H1 (cell line): ENCODE data around the gene GALNT2. TPM values are rescaled to one million over a fixed set of nuclear protein-coding genes. Genes with fewer than 3 reads are reported as not detected.

ENCODE experiments used
- CTCF ChIA-PET: fragments of 300-600 bp; sonication (Branson Sonifier 250); formaldehyde crosslinking; loops from one replicate; lab custom pipeline; 2021; ENCODE audit not compliant: partially characterized antibody; lab: Charles Lee
- POLR2A ChIA-PET: fragments of 300-600 bp; sonication (Branson Sonifier 250); formaldehyde crosslinking; loops from one replicate; lab custom pipeline; 2021; ENCODE audit warnings: inconsistent platforms; ENCODE audit not compliant: partially characterized antibody; lab: Charles Lee
- DNase-seq, 2 experiments: peaks; one replicate each; pipeline versions ENCODE4 v3.0.0 to v3.0.0-alpha.2; 2010 to 2022; ENCODE audit warnings: low spot score in 2 of 2, low read depth in 1 of 2, mixed read lengths in 1 of 2
- FAIRE-seq: peaks from 2 replicates; lab custom pipeline; 2011; peaks lifted over from hg19 to GRCh38; lab: Jason Lieb, UNC
- H2AFZ ChIP-seq: 2 replicates; pipeline ENCODE4 v1.8.1; 2012; ENCODE audit warnings: low read length, inconsistent platforms
- H2AK5ac ChIP-seq: 2 replicates; pipeline ENCODE4 v1.6.1; 2013; ENCODE audit warnings: low read depth, low read length
- H2BK120ac ChIP-seq: replicated peaks from 2 replicates; pipeline ENCODE3; 2013; ENCODE audit warnings: low read depth, low read length, inconsistent platforms
- H2BK12ac ChIP-seq: 2 replicates; pipeline ENCODE4 v1.6.1; 2013; ENCODE audit warnings: low read depth, low read length
- H2BK15ac ChIP-seq: 2 replicates; pipeline ENCODE4 v1.6.1; 2013; ENCODE audit warnings: low read length
- H2BK20ac ChIP-seq: 2 replicates; pipeline ENCODE4 v1.6.1; 2013; ENCODE audit warnings: low read length
- H2BK5ac ChIP-seq: 2 replicates; pipeline ENCODE4 v1.6.1; 2013; ENCODE audit warnings: low read depth, low read length
- H3K14ac ChIP-seq: 2 replicates; pipeline ENCODE4 v1.6.1; 2013; ENCODE audit warnings: inconsistent platforms; ENCODE audit not compliant: insufficient read length
- H3K18ac ChIP-seq: 2 replicates; pipeline ENCODE4 v1.6.1; 2013; ENCODE audit warnings: low read length; ENCODE audit errors: extremely low read depth
- H3K23ac ChIP-seq: 2 replicates; pipeline ENCODE4 v1.6.1; 2013; ENCODE audit warnings: inconsistent platforms; ENCODE audit not compliant: insufficient read length
- H3K23me2 ChIP-seq: 2 replicates; pipeline ENCODE4 v1.6.1; 2013; ENCODE audit warnings: low read depth, low read length
- H3K27ac ChIP-seq: 2 replicates; pipeline ENCODE4 v1.6.1; 2011; ENCODE audit warnings: low read depth, low read length, inconsistent platforms
- H3K27me3 ChIP-seq, 4 experiments: replicated peaks in 1 of 4; 1 replicate in 1 of 4; 2 replicates in 3 of 4; pipeline versions ENCODE4 v1.6.1 to v1.8.1; 2011 to 2013; ENCODE audit warnings: low read length in 3 of 4, mild to moderate bottlenecking in 3 of 4, inconsistent platforms in 2 of 4, mixed read lengths in 2 of 4, moderate library complexity in 1 of 4; ENCODE audit not compliant: control insufficient read depth in 3 of 4, insufficient read depth in 3 of 4; ENCODE audit errors: extremely low read depth in 1 of 4
- H3K36me3 ChIP-seq, 4 experiments: 2 replicates each; pipeline versions ENCODE4 v1.6.1 to v1.8.1; 2011 to 2013; ENCODE audit warnings: mild to moderate bottlenecking in 4 of 4, low read length in 3 of 4, moderate library complexity in 2 of 4, control low read depth in 1 of 4, inconsistent platforms in 1 of 4; ENCODE audit not compliant: insufficient read depth in 4 of 4, control insufficient read depth in 2 of 4
- H3K4ac ChIP-seq: replicated peaks from 2 replicates; pipeline ENCODE3; 2013; ENCODE audit warnings: low read length, low read depth, mixed read lengths, inconsistent platforms; ENCODE audit not compliant: insufficient read length
- H3K4me1 ChIP-seq, 4 experiments: replicated peaks in 1 of 4; 1 replicate in 1 of 4; 2 replicates in 3 of 4; pipeline versions ENCODE4 v1.6.1 to v1.8.1; 2011 to 2013; ENCODE audit warnings: low read length in 3 of 4, inconsistent platforms in 2 of 4, mixed read lengths in 1 of 4; ENCODE audit not compliant: insufficient read depth in 4 of 4, control insufficient read depth in 3 of 4
- H3K4me2 ChIP-seq, 2 experiments: 2 replicates each; pipeline versions ENCODE4 v1.6.1 to v1.8.1; 2011 to 2013; ENCODE audit warnings: low read depth in 2 of 2, low read length in 2 of 2, control low read depth in 1 of 2, inconsistent platforms in 1 of 2, mild to moderate bottlenecking in 1 of 2; ENCODE audit not compliant: insufficient read depth in 1 of 2
- H3K4me3 ChIP-seq, 4 experiments: fragments of 200-600, 300-600 bp in 1 of 4; sonication (generic), shearing (Covaris generic), sonication (Bioruptor Twin) in 1 of 4; 2 replicates each; pipeline versions ENCODE4 v1.5.1 to v1.8.1; 2011 to 2016; ENCODE audit warnings: low read length in 4 of 4, low read depth in 3 of 4, control low read depth in 2 of 4, inconsistent platforms in 2 of 4, mild to moderate bottlenecking in 2 of 4, mixed read lengths in 1 of 4, moderate library complexity in 1 of 4; ENCODE audit not compliant: insufficient read depth in 2 of 4; ENCODE audit errors: extremely low read depth in 1 of 4
- H3K56ac ChIP-seq: replicated peaks from 2 replicates; pipeline ENCODE3; 2013; ENCODE audit warnings: low read depth, mild to moderate bottlenecking, mixed read lengths, low read length, inconsistent platforms; ENCODE audit not compliant: insufficient read length
- H3K79me1 ChIP-seq: 2 replicates; pipeline ENCODE4 v1.6.1; 2013; ENCODE audit warnings: low read depth, low read length, control low read depth
- H3K79me2 ChIP-seq, 2 experiments: 2 replicates each; pipeline versions ENCODE4 v1.6.1 to v1.8.1; 2012 to 2013; ENCODE audit warnings: low read length in 2 of 2, mild to moderate bottlenecking in 2 of 2, inconsistent platforms in 1 of 2; ENCODE audit not compliant: insufficient read depth in 2 of 2, control insufficient read depth in 1 of 2
- H3K9ac ChIP-seq, 4 experiments: replicated peaks in 1 of 4; 1 replicate in 1 of 4; 2 replicates in 3 of 4; pipeline versions ENCODE4 v1.6.1 to v1.8.1; 2011 to 2013; ENCODE audit warnings: low read depth in 3 of 4, low read length in 3 of 4, control low read depth in 2 of 4, mild to moderate bottlenecking in 2 of 4, moderate library complexity in 2 of 4, inconsistent platforms in 1 of 4; ENCODE audit errors: extremely low read depth in 1 of 4
- H3K9me3 ChIP-seq, 2 experiments: 2 replicates each; pipeline versions ENCODE4 v1.6.1 to v1.8.1; 2012 to 2013; ENCODE audit warnings: mild to moderate bottlenecking in 2 of 2, moderate library complexity in 2 of 2, control low read depth in 1 of 2, inconsistent platforms in 1 of 2, low read depth in 1 of 2, low read length in 1 of 2, mixed read lengths in 1 of 2; ENCODE audit not compliant: insufficient read depth in 2 of 2
- H4K20me1 ChIP-seq, 2 experiments: replicated peaks in 1 of 2; 2 replicates each; pipeline versions ENCODE3 to v1.8.1; 2011 to 2013; ENCODE audit warnings: inconsistent platforms in 2 of 2, low read length in 2 of 2, mild to moderate bottlenecking in 1 of 2; ENCODE audit not compliant: insufficient read depth in 2 of 2, control insufficient read depth in 1 of 2
- H4K5ac ChIP-seq: 2 replicates; pipeline ENCODE4 v1.6.1; 2013; ENCODE audit warnings: low read length, low read depth, mixed read lengths, inconsistent platforms; ENCODE audit not compliant: insufficient read length
- H4K8ac ChIP-seq: 2 replicates; pipeline ENCODE4 v1.8.0; 2013; ENCODE audit warnings: mild to moderate bottlenecking, moderate library complexity, low read length, inconsistent platforms; ENCODE audit not compliant: insufficient read depth; ENCODE audit errors: extremely low read depth
- H4K91ac ChIP-seq: replicated peaks from 2 replicates; pipeline ENCODE3; 2013; ENCODE audit warnings: low read length, mixed read lengths, inconsistent platforms; ENCODE audit not compliant: insufficient read length
- CHD1 ChIP-seq: IDR thresholded peaks from 2 replicates; pipeline ENCODE4 v1.6.1; 2012; ENCODE audit warnings: low read depth, low read length, improper control_type of control experiment
- RAD21 ChIP-seq, 2 experiments: IDR thresholded peaks in 1 of 2; conservative IDR thresholded peaks in 1 of 2; 2 replicates each; pipeline ENCODE4 v1.6.1; 2011; ENCODE audit warnings: low read depth in 2 of 2, low read length in 2 of 2, improper control_type of control experiment in 1 of 2, inconsistent platforms in 1 of 2, mild to moderate bottlenecking in 1 of 2, moderate library complexity in 1 of 2
- RNF2 ChIP-seq: fragments of 200-900, 300-1000 bp; sonication (generic); IDR thresholded peaks from 2 replicates; pipeline ENCODE4 v1.7.1; 2016; ENCODE audit warnings: borderline replicate concordance, low read depth, mild to moderate bottlenecking, antibody characterized with exemption, low read length; ENCODE audit not compliant: poor library complexity, severe bottlenecking; ENCODE audit errors: missing control alignments
- SP2 ChIP-seq: IDR thresholded peaks from 2 replicates; pipeline ENCODE4 v1.6.1; 2012; ENCODE audit warnings: mild to moderate bottlenecking, low read length, inconsistent platforms
- WGBS, 2 experiments: shearing (Covaris generic) in 1 of 2; methylation state at CpG; one replicate each; pipeline versions ENCODE4 v1.1.6 to v1.1.7; 2013 to 2015; ENCODE audit warnings: low lambda C conversion rate in 2 of 2, mixed read lengths in 2 of 2, inconsistent platforms in 1 of 2, low coverage in 1 of 2, missing lambda C conversion rate in 1 of 2; ENCODE audit not compliant: insufficient replicate concordance in 2 of 2, insufficient coverage in 1 of 2, insufficient read length in 1 of 2; ENCODE audit errors: extremely low coverage in 1 of 2, missing lambda C conversion rate in 1 of 2; 5-methylcytosine and 5-hydroxymethylcytosine counted together
- polyA plus RNA-seq, 7 experiments: library from polyadenylated mRNA; depleted of rRNA in 3 of 7; stranded (reverse) in 5 of 7; unstranded in 2 of 7; fragments of >200 nt in 5 of 7; fragments of 200-250 nt in 2 of 7; gene quantifications; 1 replicate in 5 of 7; 2 replicates in 1 of 7; 4 replicates in 1 of 7; pipeline versions ENCODE4 v1.2.1 to v1.2.3, GENCODE V29; 2011 to 2013; ENCODE audit warnings: missing spikeins in 2 of 7, mixed read lengths in 2 of 7
- total RNA-seq: library from RNA; stranded (reverse); fragmentation: NEBNext Ultra II Directional; extraction: Animal tissue kit (Norgen Biotek cat#: 25700); gene quantifications from 2 replicates; pipeline ENCODE4 v1.2.1, GENCODE V29; 2021

The GALNT2 gene
- total and polyA plus RNA-seq, 2 of the 8 experiments (the other 6 are each of a cell fraction or from before 2014, with no cell fraction given): 34.5 to 75.3 TPM

GRCh38 chr1:230303069-230303468 is 236.0 kb downstream of the GALNT2 start:
- Histone ChIP-seq H3K23me2 (no peaks in the 10 kb centered on the region), H3K9ac (no peak overlapping the region), H2BK120ac (no peak overlapping the region), H3K9me3 (no peaks in the 10 kb centered on the region), H4K5ac (no peak overlapping the region), H3K27ac (no peak overlapping the region), H3K23ac (no peak overlapping the region), H2AK5ac (no peak overlapping the region), H3K18ac (no peak overlapping the region), H4K91ac (no peak overlapping the region), H3K79me1 (no peaks in the 10 kb centered on the region), H3K27me3 (no peaks in the 10 kb centered on the region), H2BK5ac (no peak overlapping the region), H3K79me2 (no peaks in the 10 kb centered on the region), H3K56ac (no peak overlapping the region), H3K14ac (no peak overlapping the region), H3K36me3 (no peaks in the 10 kb centered on the region), H3K4ac (no peak overlapping the region), H2BK12ac (no peak overlapping the region), H3K4me2 (no peak overlapping the region), H3K4me1 (no peaks in the 10 kb centered on the region), H2BK20ac (no peak overlapping the region), H4K20me1 (no peaks in the 10 kb centered on the region), H3K4me3 (no peak overlapping the region), H2AFZ (no peak overlapping the region), H4K8ac (no peak overlapping the region), H2BK15ac (no peak overlapping the region)
- 89% methylated on average over 6 of the region's 6 CpGs; no CpG with 5 or more reads in 1 of the 2 experiments for WGBS, 2 experiments
- TF ChIP-seq SP2 (no peak), CHD1 (no peak), RNF2 (no peak), RAD21 (IDR thresholded peaks at IDR 0.05 in 1 of 2, conservative IDR thresholded peaks at IDR 0.05 in 1 of 2; ENCODE audit: low read depth in 2 of 2, low read length in 2 of 2) (peak in 1 of 2 experiments; percentile 37; a peak in 1 of 4 replicates)
- POLR2A ChIA-PET: no interaction called here
- FAIRE-seq (no peak), DNase-seq (no peak)
- CTCF ChIA-PET: interaction anchor here (0.9 to 1.2 kb wide), 4 partner anchors 10 to 182 kb away, joined by 3 to 5 read pairs (median 3); no protein-coding TSS in a partner anchor
